Measurements from ENCODE around the gene PHACTR2.

DNA sequence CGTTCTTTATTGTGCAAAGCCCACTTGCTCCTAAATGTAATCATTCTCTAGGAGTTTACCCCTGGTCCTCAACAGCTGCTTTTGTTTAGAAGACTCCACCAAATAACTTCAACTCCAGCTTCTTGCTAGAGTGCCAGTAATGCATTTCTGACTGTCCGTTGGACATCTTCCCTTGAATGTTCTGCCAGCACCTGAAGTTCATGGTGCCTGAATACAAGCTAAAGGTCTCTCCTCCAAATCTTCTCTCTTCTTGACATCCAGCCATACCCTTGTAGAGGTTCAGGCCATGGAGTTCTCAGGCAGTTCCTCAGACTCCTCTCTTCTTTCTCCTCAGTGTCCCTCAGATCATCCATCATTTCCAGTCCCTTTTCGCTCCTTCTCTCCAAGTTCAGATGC lies 21.7 kb downstream of the PHACTR2 start:
- no peak for TF ChIP-seq POLR2A (IDR thresholded peaks at IDR 0.05)
- TF ChIP-seq, protein P1, sequence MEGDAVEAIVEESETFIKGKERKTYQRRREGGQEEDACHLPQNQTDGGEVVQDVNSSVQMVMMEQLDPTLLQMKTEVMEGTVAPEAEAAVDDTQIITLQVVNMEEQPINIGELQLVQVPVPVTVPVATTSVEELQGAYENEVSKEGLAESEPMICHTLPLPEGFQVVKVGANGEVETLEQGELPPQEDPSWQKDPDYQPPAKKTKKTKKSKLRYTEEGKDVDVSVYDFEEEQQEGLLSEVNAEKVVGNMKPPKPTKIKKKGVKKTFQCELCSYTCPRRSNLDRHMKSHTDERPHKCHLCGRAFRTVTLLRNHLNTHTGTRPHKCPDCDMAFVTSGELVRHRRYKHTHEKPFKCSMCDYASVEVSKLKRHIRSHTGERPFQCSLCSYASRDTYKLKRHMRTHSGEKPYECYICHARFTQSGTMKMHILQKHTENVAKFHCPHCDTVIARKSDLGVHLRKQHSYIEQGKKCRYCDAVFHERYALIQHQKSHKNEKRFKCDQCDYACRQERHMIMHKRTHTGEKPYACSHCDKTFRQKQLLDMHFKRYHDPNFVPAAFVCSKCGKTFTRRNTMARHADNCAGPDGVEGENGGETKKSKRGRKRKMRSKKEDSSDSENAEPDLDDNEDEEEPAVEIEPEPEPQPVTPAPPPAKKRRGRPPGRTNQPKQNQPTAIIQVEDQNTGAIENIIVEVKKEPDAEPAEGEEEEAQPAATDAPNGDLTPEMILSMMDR (IDR thresholded peaks at IDR 0.05) = no peak

All from thyroid gland (tissue), 4 donors.